Fibroblast of mammary gland (primary cell): ENCODE results near the gene VPREB1.

Source experiments
- DNase-seq: peaks from one replicate; pipeline ENCODE4 v3.0.0-alpha.2; 2010; ENCODE audit warnings: low read depth
- H3K4me3 ChIP-seq: 2 replicates; pipeline ENCODE4 v1.5.1; 2011; ENCODE audit warnings: low read depth, mild to moderate bottlenecking, low read length, moderate library complexity; ENCODE audit not compliant: control insufficient read depth
- CTCF ChIP-seq: conservative IDR thresholded peaks from 2 replicates; pipeline ENCODE4 v1.5.1; 2011; ENCODE audit warnings: low read depth, low read length, inconsistent platforms; ENCODE audit not compliant: control insufficient read depth, insufficient read depth

Gene VPREB1

GRCh38 chr22:22198751-22199150 is 45.8 kb upstream of the VPREB1 start:
- TF ChIP-seq CTCF: no peak
- no peak overlapping the region for H3K4me3 ChIP-seq

GRCh38 chr22:22199634-22200033 is 45.0 kb upstream of the VPREB1 start:
- TF ChIP-seq CTCF: no peak
- H3K4me3 ChIP-seq: no peak overlapping the region
- no peak for DNase-seq

More at GRCh38 chr22:22198751-22199150, 45.8 kb upstream of the VPREB1 start:
- DNase-seq: no peak

- no peak for DNase-seq
- no peak overlapping the region for H3K4me3 ChIP-seq
- TF ChIP-seq CTCF: no peak
Observed at GRCh38 chr22:22200569-22201184, 43.9 kb upstream of the VPREB1 start.

GRCh38 chr22:22201185-22201929 is 43.2 kb upstream of the VPREB1 start:
- peak; percentile 70 for TF ChIP-seq CTCF
- peak; percentile 39 for DNase-seq
- no peak overlapping the region for H3K4me3 ChIP-seq

- no peak for DNase-seq
- H3K4me3 ChIP-seq: no peak overlapping the region
- TF ChIP-seq CTCF: no peak
Observed at GRCh38 chr22:22201930-22202343, 42.6 kb upstream of the VPREB1 start.

GRCh38 chr22:22203048-22203971 is 41.3 kb upstream of the VPREB1 start:
- TF ChIP-seq CTCF: no peak
- no peak overlapping the region for H3K4me3 ChIP-seq
- no peak for DNase-seq
